IPS-NIHi7 (cell line): Measurements from ENCODE around the gene C17orf100.
A peak's percentile ranks its signal among the peaks of the same experiment; 100 is the strongest.
"Not testable (repeated sequence)": the region's sequence is repeated elsewhere in the genome, so short reads cannot be mapped to it uniquely, and the experiment has no call there.

Experiments
- DNase-seq: peaks from one replicate; pipeline ENCODE4 v3.0.0; 2012; ENCODE audit warnings: mixed read lengths; ENCODE audit errors: extremely low spot score

C17orf100 gene

DNA sequence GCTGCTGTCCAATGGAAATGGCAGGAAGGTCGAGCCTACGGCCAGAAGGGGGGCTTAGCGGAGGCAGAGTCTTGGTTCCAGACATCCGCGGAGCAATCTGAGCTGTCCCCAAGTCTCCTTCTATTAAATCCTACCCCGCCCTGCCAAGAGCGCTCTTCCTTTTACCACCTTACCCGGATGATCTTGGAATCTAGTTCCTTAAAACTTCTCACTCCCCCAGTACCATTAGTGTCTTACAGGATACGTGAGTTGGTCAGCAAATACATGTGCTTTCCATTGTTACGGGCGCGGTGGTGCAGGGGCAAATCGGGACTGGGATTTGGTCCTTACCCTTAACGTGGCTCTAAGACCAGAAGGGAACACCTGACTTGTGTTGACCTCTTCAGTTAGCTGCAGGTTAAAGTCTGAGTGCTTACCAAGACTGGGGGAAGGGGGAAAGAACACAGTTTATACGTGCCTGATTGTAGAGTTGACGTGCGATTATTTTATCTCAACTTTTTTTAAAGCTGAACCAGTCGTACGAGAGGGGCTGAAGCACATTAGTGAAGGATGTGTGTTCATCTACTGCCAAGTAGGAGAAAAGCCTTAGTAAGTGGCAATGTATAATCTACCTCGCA, 10.2 kb upstream of the C17orf100 start:
- peak; percentile 55 for DNase-seq

DNA sequence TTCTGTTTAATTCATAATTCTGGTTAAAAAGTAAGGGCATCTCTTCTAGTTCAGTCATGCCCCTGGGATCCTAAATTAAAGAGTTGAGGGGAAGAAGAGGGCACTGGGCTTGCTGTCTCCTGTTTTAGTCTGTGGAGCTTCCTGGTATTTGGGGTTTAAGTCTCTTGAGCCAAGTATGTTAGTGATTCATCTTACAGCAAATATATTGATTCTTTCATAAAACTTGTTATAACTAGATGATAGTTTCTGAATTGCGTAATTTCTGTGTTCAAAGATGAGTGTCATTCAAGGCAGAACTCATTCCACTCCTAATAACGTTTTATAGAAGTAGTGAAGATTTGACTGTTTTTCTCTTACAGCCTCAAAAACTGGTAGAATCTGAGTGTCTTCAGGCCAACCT, 9.0 kb upstream of the C17orf100 start:
- no peak for DNase-seq

DNA sequence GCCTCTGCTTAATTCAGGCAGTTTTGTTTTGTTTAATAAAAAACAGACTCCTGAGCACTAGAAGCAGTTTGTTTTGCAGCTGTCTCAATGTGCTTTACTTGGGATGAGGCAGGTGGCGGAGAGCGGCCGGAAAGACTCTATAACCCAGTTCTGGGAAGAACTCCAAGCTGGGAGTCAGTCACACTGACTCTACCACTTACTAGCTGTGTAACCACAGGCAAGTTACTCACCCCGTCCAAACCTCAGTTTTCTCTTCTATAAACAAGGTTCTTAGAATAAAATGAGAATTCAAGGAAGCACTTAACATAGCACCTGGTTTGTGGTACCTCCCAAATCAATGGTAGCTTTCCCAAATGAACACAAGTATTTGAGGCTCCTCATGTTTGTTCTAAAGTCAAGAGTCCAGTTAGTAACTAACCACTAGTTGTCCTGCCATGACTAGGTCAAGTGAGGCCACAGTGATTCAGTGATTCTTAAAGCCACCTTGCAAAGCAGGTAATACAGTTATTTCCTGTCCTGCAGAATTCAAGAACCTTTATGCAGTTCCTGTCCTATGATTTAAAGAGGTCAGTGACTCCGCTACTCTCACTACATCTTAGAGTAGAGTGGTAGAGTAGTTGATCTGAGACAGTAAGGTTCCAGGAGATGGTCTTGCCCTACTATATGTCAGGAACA, 8.0 kb upstream of the C17orf100 start:
- no peak for DNase-seq

DNA sequence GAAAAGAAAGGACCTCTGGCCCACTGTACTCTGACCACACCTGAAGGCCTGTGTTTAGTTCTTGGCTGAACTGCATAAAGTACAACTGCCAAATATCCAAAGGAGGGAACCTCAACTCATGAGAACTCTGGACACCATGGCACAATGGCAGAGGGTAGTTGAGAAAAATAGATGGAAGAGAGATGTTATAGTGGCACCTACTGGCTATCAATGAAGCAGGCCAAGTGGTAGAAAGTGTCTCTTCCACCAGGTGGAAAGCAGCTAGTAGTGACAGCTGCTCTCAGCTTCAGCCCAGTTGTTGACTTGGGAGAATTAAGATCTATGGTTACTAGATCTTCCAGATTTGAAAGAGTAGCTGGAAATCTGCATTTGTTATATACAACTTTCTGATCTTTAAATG, 3.4 kb upstream of the C17orf100 start:
- DNase-seq = no peak

DNA sequence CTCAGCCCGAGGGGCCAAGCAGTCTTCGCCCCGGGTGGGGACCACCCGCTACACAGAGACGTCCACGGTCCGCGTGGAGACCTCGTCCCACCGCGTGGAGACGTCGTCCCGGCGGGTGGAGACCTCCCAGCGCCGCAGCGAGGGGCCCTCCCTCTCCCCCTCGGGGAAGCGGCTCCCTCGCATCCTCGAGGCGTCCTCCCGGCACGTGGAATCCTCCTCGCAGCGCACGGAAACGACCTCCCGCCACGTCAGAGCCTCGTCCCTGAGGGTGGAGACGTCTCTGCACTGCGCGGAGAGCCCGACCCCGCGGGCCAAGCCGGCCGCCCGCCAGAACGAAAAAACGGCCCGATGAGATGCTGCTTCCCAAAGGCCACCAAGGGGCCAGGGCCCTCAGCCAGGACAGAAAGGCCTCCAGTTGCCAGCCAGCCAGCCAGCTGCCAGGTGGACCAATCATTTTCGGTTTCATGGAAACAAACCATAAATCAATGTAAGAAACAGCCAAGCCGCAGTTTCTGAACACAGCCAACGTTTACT, 424 bp downstream of the C17orf100 start:
- DNase-seq = no peak

DNA sequence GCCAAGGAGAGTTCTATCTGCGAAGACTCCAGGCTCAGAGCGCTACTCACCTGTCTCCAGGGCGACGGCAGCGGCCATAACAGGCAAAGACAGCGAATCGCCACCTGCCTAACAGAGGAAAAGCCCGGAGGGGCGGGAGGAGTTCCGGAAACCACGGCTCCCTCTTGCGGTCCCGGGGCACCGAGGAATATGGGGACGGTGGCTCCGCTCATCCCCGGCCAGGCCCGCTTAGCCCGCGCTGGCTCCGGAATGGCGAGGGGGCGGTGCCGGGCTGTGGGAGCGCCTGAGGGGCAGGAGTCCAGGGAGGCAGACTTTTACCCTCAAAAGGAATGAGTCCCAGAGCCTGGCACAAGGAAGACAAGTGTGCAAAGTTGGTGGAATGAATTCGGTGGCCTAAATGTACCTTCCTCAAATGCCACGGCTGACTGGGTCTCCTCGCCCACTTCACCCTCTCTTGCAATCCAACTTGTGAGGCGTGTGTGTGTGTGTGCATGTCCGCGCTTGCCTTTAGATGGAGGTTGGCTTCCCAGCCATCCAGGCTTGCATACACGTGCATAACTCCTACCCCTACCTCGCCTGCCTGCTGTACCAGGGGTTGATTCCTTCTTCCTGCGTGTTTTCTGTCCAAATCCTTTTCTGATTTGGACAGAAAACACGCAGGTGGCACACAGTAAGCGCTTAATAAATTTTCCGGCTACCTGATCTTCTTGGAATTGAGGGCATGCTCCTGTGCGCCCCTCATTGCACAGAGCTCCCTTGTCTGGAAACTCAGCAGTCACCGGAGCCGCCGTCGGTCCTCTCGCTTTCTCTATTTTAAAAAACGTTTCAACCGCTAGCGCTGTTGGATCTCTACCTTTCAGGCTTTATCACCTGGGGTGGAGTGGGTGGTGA, 3.5 kb downstream of the C17orf100 start:
- peak; percentile 82 for DNase-seq

DNA sequence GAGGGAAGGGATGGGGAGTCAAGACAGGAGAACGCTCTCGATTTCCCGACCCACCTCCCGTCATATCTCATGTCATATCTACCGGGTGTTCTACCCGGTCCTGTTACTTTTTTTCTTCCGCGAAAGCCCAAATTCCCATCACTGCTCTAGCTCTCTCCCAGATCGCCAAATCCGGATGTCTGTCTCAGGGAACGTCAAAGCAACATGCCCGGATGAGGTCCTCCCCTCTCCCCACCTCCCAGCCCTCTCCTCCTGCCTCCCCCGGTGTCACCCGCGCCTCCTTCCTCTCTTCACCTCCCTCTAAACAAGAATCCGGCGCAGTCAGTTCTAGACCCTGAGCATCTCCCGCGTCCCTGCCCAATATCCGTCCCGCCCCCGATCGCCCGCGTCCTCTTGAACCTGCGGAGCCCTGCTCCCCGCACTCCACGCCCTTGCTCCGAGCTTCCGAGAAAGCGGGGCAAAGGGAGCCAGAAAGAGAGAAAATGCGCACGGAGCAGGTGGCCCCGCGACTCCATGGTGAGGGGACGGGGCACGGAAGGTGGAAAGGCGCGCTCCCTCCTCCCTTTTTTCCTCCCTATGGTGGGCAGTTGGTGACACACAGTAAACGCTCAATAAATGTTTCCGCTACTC, 4.3 kb downstream of the C17orf100 start:
- not testable (repeated sequence) for DNase-seq

DNA sequence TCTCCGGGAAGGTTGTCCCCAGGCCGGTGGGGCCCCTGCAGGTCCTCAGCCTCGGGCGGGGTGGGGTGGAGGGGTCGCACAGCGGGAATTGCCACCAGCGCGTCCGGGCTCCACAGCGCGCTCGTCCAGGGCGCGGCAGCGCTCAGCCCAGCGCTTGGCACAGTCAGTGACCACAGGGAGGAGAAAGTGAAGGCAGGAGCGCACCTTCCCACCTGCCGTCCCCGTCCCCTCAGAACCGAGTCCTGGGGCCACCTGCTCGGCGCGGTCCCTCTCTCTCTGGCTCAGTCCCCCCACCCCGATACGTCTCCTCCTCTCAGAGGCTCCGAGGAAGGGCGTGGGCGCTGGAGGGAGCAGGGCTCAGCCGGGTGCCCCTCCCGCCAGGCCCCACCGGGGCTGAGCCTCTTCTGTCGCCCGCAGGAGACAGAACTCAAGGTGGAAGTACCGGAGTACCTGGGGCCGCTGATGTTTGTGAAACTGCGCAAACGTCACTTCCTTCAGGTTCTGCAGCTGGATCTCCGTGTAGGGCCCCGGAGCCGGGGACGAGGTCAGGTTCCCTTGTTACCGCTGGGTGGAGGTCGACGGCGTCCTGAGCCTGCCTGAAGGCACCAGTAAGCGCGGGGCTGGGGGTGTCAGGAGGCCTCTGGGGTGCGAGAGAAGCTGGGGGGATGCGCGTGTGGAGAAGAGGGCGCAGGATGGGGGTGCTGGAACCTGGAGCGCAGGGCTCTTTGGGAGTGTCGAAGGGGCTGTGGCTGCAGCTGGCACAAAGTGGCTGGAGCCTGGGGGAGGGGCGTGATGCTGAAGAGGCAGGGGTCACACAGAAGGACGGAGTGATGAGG, 5.5 kb downstream of the C17orf100 start:
- peak; percentile 61 for DNase-seq

DNA sequence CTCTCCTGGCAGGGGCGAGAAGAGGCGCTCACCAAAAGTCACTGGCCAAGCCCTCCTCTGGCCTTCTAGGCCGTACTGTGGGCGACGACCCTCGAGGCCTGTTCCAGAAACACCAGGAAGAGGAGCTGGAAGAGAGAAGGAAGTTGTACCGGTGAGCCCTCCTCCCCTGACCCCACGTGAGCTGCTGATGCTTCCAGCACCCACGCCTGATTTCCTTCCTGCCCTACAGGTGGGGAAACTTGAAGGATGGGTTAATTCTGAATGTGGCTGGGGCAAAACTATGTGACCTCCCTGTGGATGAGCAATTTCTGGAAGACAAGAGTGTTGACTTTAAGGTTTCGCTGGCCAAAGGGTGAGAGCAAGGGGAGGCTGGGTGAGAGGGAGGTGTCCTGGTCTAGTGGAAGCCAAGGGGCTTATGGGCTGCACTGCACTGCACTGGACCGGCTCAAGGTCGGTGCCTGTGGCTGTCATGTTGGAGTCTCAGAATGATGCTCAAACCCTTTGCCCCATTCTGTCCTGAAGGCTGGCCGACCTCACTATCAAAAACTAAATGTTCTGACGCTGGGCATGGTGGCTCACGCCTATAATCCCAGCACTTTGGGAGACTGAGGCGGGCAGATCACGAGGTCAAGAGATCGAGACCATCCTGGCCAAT, 6.2 kb downstream of the C17orf100 start:
- DNase-seq = no peak

DNA sequence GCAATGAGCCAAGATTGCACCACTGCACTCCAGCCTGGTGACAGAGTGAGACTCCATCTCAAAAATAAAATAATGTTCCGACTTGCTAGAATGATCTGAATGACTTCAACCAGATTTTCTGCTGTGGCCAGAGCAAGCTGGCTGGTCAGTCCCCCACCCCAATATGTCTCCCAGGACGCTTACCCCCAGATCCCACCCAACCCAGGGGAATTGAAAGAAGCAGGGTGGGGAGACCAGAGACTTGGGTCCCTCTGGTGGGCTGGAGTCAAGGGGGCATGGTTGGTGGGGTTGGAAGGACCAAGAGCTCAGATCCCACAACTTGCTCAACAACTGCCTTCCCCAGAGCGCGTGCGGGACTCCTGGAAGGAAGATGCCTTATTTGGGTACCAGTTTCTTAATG, 6.8 kb downstream of the C17orf100 start:
- DNase-seq = not testable (repeated sequence)

DNA sequence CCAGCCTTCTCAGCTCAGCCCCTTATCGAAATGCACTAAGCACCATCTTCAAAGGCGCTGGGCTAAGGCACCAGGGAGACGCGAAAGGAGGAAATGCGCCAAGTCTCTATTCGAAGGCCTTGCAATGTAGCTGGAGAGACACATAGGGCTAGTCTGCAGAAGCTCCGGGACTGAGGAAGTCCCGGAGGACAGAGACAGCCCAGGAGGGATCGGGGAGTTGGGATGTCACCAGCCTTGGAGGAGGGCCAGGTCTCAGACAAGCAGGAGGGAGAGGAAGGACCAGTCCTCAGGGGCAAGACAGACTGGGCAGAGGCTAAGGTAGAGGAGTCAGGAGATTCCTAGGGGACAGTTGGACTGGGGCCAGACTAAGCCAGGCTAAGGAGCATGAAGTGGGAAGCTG, 8.5 kb downstream of the C17orf100 start:
- DNase-seq = no peak

DNA sequence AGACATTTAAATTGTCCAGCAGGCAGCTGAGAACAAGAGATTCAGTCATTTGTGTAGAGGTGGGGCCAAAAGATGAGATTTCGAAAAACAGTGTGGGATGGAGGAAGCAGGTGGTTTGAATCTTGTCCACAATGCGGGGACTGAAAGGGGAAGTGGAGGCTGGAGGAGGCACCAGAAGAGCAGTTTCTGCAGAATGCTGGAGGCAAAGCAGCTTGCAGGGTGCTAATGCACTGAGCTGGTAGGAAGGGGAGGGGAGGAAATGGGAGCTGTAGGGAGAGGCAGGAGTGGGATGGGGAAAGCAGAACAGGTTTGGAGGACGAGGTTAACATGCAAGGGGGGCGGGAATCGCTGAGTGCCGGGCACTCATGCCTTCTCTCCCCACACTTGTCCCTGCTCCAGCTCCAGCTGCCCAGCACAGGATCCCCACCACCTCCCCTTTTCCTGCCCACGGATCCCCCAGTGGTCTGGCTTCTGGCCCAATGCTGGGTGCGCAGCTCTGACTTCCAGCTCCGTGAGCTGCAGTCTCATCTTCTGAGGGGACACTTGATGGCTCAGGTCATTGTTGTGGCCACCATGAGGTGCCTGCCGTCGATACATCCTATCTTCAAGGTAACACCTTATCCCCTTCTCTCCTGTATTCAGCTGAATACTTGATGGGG, 9.4 kb downstream of the C17orf100 start:
- no peak for DNase-seq

DNA sequence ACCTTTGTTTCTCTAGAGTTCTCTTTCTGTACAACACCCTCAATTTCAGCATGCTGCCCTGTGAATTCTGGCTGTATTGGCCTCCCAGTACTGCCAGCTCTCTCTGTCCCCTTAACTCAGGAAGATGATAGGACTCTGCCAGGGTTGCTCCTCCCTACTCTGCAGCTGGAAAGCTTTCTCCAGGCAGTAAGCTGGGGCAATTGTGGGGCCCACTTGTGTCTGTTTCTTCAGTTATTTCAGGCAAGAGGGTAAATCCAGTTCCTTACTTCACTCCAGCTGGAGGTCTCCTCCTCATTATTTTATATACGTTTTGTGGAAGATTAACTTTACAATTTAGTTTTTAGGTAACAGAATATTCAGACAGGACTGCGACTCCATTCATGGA, 9.9 kb downstream of the C17orf100 start:
- no peak for DNase-seq

DNA sequence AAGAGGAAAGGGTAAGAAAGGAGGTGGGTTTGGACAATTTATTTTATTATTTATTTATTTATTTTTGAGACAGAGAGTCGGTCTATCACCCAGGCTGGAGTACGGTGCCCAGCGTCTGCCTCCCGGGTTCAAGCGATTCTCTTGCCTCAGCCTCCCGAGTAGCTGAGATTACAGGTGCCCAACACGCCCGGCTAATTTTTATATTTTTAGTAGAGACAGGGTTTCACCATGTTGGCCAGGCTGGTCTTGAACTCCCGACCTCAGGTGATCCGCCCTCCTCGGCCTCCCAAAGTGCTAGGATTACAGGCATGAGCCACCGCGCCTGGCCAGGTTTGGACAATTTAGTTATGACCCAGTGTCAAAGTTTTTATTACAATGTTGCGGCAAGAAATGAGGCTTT, 11.6 kb downstream of the C17orf100 start:
- not testable (repeated sequence) for DNase-seq

DNA sequence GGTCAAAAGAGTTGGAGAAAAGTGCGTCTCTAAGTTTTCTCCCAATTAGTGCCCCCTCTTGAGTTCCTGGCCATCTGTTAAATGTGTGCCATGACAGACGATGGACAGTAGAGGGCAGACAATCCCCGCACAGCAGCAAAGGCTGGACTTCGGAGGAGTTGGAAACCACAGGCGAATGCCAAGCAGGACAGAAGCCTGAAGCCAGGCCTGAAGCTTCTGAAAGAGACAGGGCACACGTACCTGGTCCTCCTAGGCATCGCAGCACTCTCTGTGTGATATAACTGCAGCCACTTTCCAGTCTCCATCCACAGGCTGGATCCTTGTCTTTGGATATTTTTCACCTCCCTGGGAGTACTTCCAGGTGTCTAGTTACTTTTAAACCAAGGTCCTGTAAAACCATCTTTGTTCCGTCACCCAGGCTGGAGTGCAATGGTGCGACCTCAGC, 14.5 kb downstream of the C17orf100 start:
- DNase-seq = peak; percentile 85

DNA sequence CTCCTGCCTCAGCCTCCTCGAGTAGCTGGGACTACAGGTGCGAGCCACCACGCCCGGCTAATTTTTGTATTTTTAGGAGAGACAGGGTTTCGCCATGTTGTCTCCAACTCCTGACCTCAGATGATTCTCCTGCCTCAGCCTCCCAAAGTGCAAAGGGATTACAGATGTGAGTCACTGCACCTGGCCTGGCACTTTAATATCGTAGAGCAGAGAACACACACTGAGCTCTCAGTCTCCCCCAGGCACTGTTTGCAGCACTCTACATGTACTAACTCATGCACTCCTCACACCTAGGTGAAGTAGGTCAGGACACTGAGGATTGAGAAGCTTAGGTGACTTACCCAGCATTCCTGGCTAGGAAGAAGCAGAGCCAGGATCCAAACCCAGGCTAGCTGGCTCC, 15.0 kb downstream of the C17orf100 start:
- DNase-seq = no peak

DNA sequence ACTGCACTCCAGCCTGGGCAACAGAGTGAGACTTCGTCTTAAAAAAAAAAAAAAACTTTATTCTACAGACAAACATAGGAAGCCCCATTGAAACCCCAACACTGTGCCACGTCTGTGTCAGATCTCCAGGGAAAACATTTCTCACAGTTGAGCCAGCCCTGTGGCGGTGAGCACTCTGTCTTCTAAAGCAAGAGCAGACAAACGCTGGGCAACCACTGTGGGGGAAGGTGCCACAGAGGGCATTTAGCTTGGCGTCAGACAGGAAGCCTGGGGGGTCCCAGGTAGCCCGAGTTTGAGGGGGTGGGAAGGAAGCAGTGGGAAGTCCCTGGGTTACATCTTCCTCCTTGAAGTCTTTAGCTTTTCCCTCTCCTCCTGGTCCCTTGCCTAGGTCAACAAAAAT, 16.0 kb downstream of the C17orf100 start:
- DNase-seq = no peak

DNA sequence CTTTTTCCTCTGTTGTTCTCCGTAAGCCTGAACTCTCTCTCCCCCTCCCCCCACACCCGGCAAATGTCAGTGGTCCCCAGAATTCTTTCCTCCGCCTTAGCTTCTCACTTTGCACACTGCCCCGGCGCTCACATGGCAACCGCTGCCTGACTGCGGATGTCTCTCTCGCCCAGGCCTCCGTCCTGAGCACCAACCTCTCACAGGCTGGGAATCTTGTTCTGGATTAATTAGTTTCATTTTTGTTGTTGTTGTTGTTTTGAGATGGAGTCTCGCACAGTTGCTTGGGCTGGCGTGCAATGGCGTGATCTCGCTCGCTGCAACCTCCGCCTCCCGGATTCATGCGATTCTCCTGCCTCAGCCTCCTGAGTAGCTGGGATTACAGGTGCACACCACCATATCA, 16.7 kb downstream of the C17orf100 start:
- DNase-seq = no peak

DNA sequence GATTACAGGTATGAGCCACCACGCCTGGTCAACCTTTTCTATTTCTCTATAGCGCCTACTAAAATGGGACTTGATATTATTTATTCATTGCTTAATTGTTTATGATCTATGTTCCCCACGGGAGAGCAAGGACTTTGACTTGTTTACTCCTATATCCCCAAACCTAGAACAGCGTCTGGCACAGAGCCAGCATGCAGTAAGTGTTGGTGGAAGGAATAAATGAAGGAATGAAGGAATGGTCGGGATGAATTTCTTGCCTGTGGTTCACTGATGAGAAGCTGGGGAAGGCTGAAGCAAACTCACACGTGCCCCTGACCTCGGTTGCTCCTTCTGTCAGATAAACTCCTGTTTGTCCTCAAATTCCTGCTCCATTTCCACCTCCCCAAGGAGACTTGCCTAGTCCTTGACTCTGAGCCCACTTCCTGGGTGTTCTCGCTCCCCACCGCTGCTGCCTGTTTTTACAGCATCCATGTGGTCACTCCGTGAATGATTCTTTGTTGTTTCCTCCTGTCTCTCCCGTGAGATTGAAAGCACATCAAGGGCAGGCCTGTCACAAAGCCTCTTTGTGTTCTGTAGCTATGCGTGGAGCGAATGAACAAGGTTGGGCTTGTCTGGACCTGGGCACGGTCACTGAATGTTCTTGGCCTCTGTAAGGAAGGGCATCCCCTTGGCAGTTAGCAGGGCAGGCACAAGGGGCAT, 17.3 kb downstream of the C17orf100 start:
- DNase-seq = no peak
